Keratinocyte (primary cell): ENCODE measurements around the gene ONECUT2. TPM values are rescaled to one million over a fixed set of nuclear protein-coding genes. Genes with fewer than 3 reads are reported as not detected.

Experiments used
- DNase-seq: peaks from one replicate; pipeline ENCODE4 v3.0.0-alpha.2; 2011; ENCODE audit warnings: low read depth, missing footprints, low spot score
- FAIRE-seq: peaks from 2 replicates; lab custom pipeline; 2011; peaks lifted over from hg19 to GRCh38; lab: Jason Lieb, UNC
- H2AFZ ChIP-seq: 2 replicates; pipeline ENCODE4 v1.6.0; 2012; ENCODE audit warnings: low read length, control low read depth, inconsistent platforms; ENCODE audit not compliant: control insufficient read depth
- H3K27ac ChIP-seq: 2 replicates; pipeline ENCODE4 v1.5.1; 2011; ENCODE audit warnings: low read length; ENCODE audit not compliant: control insufficient read depth, insufficient read depth
- H3K27me3 ChIP-seq: 3 replicates; pipeline ENCODE4 v1.6.0; 2011; ENCODE audit warnings: low read length; ENCODE audit not compliant: control insufficient read depth, insufficient read depth; ENCODE audit errors: extremely low read depth
- H3K36me3 ChIP-seq, 2 experiments: 2 replicates in 1 of 2; 3 replicates in 1 of 2; pipeline ENCODE4 v1.5.1; 2011; ENCODE audit warnings: low read length in 2 of 2, mild to moderate bottlenecking in 1 of 2; ENCODE audit not compliant: control insufficient read depth in 2 of 2, insufficient read depth in 2 of 2; ENCODE audit errors: extremely low read depth in 1 of 2
- H3K4me1 ChIP-seq: 3 replicates; pipeline ENCODE4 v1.5.1; 2011; ENCODE audit warnings: low read length; ENCODE audit not compliant: control insufficient read depth, insufficient read depth; ENCODE audit errors: extremely low read depth
- H3K4me2 ChIP-seq: 3 replicates; pipeline ENCODE4 v1.6.0; 2011; ENCODE audit warnings: low read depth, low read length; ENCODE audit not compliant: control insufficient read depth, insufficient read depth; ENCODE audit errors: extremely low read depth
- H3K4me3 ChIP-seq, 3 experiments: fragments of 200-600 bp in 1 of 3; sonication (generic) in 1 of 3; 2 replicates in 2 of 3; 3 replicates in 1 of 3; pipeline ENCODE4 v1.5.1; 2011 to 2016; ENCODE audit warnings: low read length in 3 of 3, mild to moderate bottlenecking in 3 of 3, control low read depth in 2 of 3, inconsistent platforms in 1 of 3, low read depth in 1 of 3, mixed read lengths in 1 of 3, mixed run types in 1 of 3, moderate library complexity in 1 of 3; ENCODE audit not compliant: control insufficient read depth in 2 of 3, insufficient read depth in 2 of 3; ENCODE audit errors: extremely low read depth in 1 of 3
- H3K79me2 ChIP-seq: 2 replicates; pipeline ENCODE4 v1.6.0; 2012; ENCODE audit warnings: low read length; ENCODE audit not compliant: control insufficient read depth, insufficient read depth
- H3K9ac ChIP-seq: 3 replicates; pipeline ENCODE4 v1.6.0; 2011; ENCODE audit warnings: low read length; ENCODE audit not compliant: control insufficient read depth, insufficient read depth; ENCODE audit errors: extremely low read depth
- H3K9me1 ChIP-seq: 3 replicates; pipeline ENCODE4 v1.6.0; 2011; ENCODE audit warnings: low read length; ENCODE audit not compliant: control insufficient read depth, insufficient read depth; ENCODE audit errors: extremely low read depth
- H3K9me3 ChIP-seq: 2 replicates; pipeline ENCODE4 v1.5.1; 2012; ENCODE audit warnings: low read depth, low read length; ENCODE audit not compliant: control insufficient read depth
- H4K20me1 ChIP-seq: 3 replicates; pipeline ENCODE4 v1.6.0; 2011; ENCODE audit warnings: low read length; ENCODE audit not compliant: control insufficient read depth, insufficient read depth; ENCODE audit errors: extremely low read depth
- EZH2 ChIP-seq: IDR thresholded peaks from one replicate; pipeline ENCODE4 v1.6.1; 2012; ENCODE audit warnings: inconsistent platforms, mild to moderate bottlenecking, low read length, moderate library complexity
- dilution Hi-C: fragments of 300-500 bp; cut with MboI; formaldehyde crosslinking; loops from one replicate; pipeline ENCODE4 v1.7.0; 2020; ENCODE audit warnings: low sequenced_read_pairs; ENCODE audit not compliant: extremely low pct_ligation_motif_present
- polyA plus RNA-seq, 5 experiments: library from polyadenylated mRNA; depleted of rRNA in 3 of 5; stranded (reverse) in 3 of 5; stranded (forward) in 1 of 5; unstranded in 1 of 5; fragments of >200 nt; gene quantifications; 1 replicate in 1 of 5; 2 replicates in 3 of 5; 3 replicates in 1 of 5; pipeline versions ENCODE4 v1.2.1 to v1.2.3, GENCODE V29; 2011 to 2012; ENCODE audit warnings: missing spikeins in 2 of 5, low read depth in 1 of 5, low replicate concordance in 1 of 5
- TF ChIP-seq, protein P1 (sequence below), 3 experiments: IDR thresholded peaks in 1 of 3; conservative IDR thresholded peaks in 1 of 3; optimal IDR thresholded peaks in 1 of 3; 2 replicates in 2 of 3; 3 replicates in 1 of 3; pipeline versions ENCODE3 to v1.5.1; 2011; ENCODE audit warnings: low read length in 3 of 3, mild to moderate bottlenecking in 3 of 3, moderate library complexity in 2 of 3, control low read depth in 1 of 3, inconsistent platforms in 1 of 3; ENCODE audit not compliant: insufficient read depth in 2 of 3; ENCODE audit errors: extremely low read depth in 1 of 3

ONECUT2 gene
- polyA plus RNA-seq, 1 donor (not counting 4 experiments of a cell fraction or from before 2014, with no cell fraction given), result 0.01 TPM

DNA sequence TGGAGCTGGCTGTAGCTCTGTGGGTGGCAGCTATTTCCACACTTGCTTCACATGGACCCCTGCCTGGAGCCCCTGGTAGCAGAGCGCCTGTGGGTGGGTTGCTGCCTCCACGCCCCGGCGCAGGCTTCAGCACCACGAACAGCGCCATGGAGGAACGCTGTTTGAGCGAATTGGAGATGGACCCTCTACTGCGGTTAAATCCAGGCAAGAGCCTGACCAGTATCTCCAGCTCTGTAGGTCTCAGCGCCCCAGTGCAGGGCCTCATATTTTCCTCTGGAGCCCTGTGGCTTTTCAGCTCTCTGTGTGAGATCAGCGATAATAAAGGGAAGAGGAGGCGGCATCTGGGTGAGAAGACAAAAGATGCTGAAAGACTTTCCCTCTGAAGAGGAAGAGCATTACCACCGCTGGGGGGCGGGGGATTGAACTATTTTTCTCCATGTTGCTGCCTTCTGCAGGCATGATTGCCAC is 12.0 kb downstream of the ONECUT2 start:
- Histone ChIP-seq H3K9me3 (no peaks in the 10 kb centered on the region), H3K36me3 (no peaks in the 10 kb centered on the region), H4K20me1 (no peaks in the 10 kb centered on the region), H3K9me1 (no peaks in the 10 kb centered on the region), H3K4me1 (no peaks in the 10 kb centered on the region), H3K4me3 (no peak overlapping the region), H3K4me2 (no peak overlapping the region), H3K79me2 (no peaks in the 10 kb centered on the region), H3K27ac (no peak overlapping the region), H3K9ac (no peak overlapping the region), H2AFZ (no peak overlapping the region), H3K27me3 (peaks cover 29% of the 10 kb centered on the region)
- no peak for FAIRE-seq
- dilution Hi-C loops, result no loop called here
- TF ChIP-seq, protein P1, sequence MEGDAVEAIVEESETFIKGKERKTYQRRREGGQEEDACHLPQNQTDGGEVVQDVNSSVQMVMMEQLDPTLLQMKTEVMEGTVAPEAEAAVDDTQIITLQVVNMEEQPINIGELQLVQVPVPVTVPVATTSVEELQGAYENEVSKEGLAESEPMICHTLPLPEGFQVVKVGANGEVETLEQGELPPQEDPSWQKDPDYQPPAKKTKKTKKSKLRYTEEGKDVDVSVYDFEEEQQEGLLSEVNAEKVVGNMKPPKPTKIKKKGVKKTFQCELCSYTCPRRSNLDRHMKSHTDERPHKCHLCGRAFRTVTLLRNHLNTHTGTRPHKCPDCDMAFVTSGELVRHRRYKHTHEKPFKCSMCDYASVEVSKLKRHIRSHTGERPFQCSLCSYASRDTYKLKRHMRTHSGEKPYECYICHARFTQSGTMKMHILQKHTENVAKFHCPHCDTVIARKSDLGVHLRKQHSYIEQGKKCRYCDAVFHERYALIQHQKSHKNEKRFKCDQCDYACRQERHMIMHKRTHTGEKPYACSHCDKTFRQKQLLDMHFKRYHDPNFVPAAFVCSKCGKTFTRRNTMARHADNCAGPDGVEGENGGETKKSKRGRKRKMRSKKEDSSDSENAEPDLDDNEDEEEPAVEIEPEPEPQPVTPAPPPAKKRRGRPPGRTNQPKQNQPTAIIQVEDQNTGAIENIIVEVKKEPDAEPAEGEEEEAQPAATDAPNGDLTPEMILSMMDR (optimal IDR thresholded peaks at IDR 0.05 in 1 of 3, IDR thresholded peaks at IDR 0.05 in 1 of 3, conservative IDR thresholded peaks at IDR 0.05 in 1 of 3; ENCODE audit: extremely low read depth in 1 of 3, insufficient read depth in 2 of 3, low read length in 3 of 3), result no peak
- peak; percentile 31 for TF ChIP-seq EZH2
- DNase-seq, result no peak

DNA sequence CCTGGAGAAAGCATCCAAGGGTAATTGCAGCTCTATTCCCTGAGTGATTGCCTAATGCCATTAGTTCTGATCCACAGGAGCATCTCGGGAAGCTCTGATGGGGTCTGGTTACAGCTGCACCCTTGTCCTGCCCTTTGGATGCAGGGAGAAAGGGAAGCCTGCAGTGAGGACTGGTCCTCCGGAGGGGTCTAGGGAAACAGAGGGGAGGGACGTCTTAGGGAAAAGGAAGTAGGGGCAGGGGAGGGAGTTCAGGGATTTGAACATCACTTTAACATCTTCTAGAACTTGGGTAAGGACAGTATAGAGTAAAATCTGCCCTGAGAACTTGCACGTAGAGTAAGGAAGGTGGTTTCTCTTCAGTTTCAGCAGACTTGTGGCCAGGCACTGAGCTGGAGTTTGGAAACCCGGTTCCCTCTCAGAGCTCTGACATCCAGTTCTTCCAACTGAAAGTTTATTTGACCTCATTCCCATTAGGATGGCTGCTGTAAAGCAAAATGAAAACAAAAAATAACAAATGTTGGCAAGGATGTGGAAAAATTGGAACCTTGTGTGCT is 20.5 kb downstream of the ONECUT2 start:
- Histone ChIP-seq H3K9ac (no peak overlapping the region), H3K4me2 (no peak overlapping the region), H3K4me1 (no peaks in the 10 kb centered on the region), H3K36me3 (no peaks in the 10 kb centered on the region), H2AFZ (no peak overlapping the region), H3K27me3 (no peaks in the 10 kb centered on the region), H3K9me1 (no peaks in the 10 kb centered on the region), H3K4me3 (no peak overlapping the region), H3K79me2 (no peaks in the 10 kb centered on the region), H4K20me1 (no peaks in the 10 kb centered on the region), H3K9me3 (no peaks in the 10 kb centered on the region), H3K27ac (no peak overlapping the region)
- dilution Hi-C loops, result no loop called here
- FAIRE-seq, result no peak
- DNase-seq, result no peak
- no peak for TF ChIP-seq EZH2
- TF ChIP-seq, protein P1 (optimal IDR thresholded peaks at IDR 0.05 in 1 of 3, IDR thresholded peaks at IDR 0.05 in 1 of 3, conservative IDR thresholded peaks at IDR 0.05 in 1 of 3; ENCODE audit: extremely low read depth in 1 of 3, insufficient read depth in 2 of 3, low read length in 3 of 3), result no peak
